Right cardiac atrium (tissue), 5 donors: ENCODE measurements around the gene TRIM65. TPM values are rescaled to one million over a fixed set of nuclear protein-coding genes. Genes with fewer than 3 reads are reported as not detected.

Source experiments
- ATAC-seq, 2 donors: fragments of 200-7000 bp; cut with Tn5 transposase; one replicate each; pipeline versions ENCODE4 v1.8.0 to v1.9.1; 2020; ENCODE audit warnings: moderate library complexity in 2 of 2, mild to moderate bottlenecking in 1 of 2
- DNase-seq, 3 donors: peaks; one replicate each; pipeline ENCODE4 v3.0.0-alpha.2; 2020
- H3K27ac ChIP-seq: one replicate; pipeline ENCODE4 v1.5.1; 2013; ENCODE audit warnings: mild to moderate bottlenecking, low read length, control low read depth, moderate library complexity
- H3K27me3 ChIP-seq: one replicate; pipeline ENCODE4 v1.6.1; 2013; ENCODE audit not compliant: control insufficient read depth, insufficient read depth
- H3K4me1 ChIP-seq: one replicate; pipeline ENCODE4 v1.6.1; 2013; ENCODE audit warnings: low read length; ENCODE audit not compliant: control insufficient read depth, insufficient read depth
- H3K4me3 ChIP-seq: one replicate; pipeline ENCODE4 v1.5.1; 2013; ENCODE audit warnings: low read length, control low read depth
- H3K9me3 ChIP-seq: one replicate; pipeline ENCODE4 v1.6.1; 2013; ENCODE audit warnings: low read length; ENCODE audit not compliant: control insufficient read depth
- WGBS: extraction: QIAGEN DNeasy Blood & Tissue Kit; methylation state at CpG from one replicate; pipeline ENCODE4 v1.1.7; 2013; 5-methylcytosine and 5-hydroxymethylcytosine counted together
- intact Hi-C, 4 donors: fragments of 100-400 bp; cut with DNase I; formaldehyde crosslinking; loops; one replicate each; pipeline versions ENCODE4 v1.11.0 to v1.14.0; 2022 to 2023
- polyA plus RNA-seq: library from polyadenylated mRNA; stranded (reverse); fragments of 200-250 nt; gene quantifications from one replicate; pipeline ENCODE4 v1.2.3, GENCODE V29; 2013
- total RNA-seq, 4 donors: library from RNA; stranded (reverse); fragmentation: NEBNext Ultra II Directional; extraction: Animal tissue kit (Norgen Biotek cat#: 25700); gene quantifications; one replicate each; pipeline ENCODE4 v1.2.1, GENCODE V29; 2021
- donor health status: healthy with polysubstance abuse.
- donor health status: DM: no; HTN: yes; CAD: no.
- donor health status: DM: no; HTN: no; CAD: no.
- donor health status: DM: no; HTN: yes; CAD: no; lungs with severe emphysema.
- donor health status: DM: yes; HTN: yes; CAD: no.

Gene TRIM65
- total and polyA plus RNA-seq, 5 donors: 5.7 to 10.7 (median 7.9) TPM

GRCh38 chr17:75842963-75843576 is 53.7 kb downstream of the TRIM65 start:
- DNase-seq: no peak
- Histone ChIP-seq H3K27me3 (no peaks in the 10 kb centered on the region), H3K27ac (no peak overlapping the region), H3K4me3 (peak overlapping the region; percentile 13), H3K4me1 (peaks cover 12% of the 10 kb centered on the region), H3K9me3 (no peaks in the 10 kb centered on the region)
- 84% methylated on average over 22 of the region's 22 CpGs for WGBS
- intact Hi-C loops: no loop called here
- no peak for ATAC-seq

GRCh38 chr17:75842411-75842810 is 54.3 kb downstream of the TRIM65 start:
- no peak for ATAC-seq
- Histone ChIP-seq H3K27ac (no peak overlapping the region), H3K4me3 (no peak overlapping the region), H3K4me1 (peaks cover 9% of the 10 kb centered on the region), H3K9me3 (no peaks in the 10 kb centered on the region), H3K27me3 (no peaks in the 10 kb centered on the region)
- intact Hi-C loops: no loop called here
- 85% methylated on average over 18 of the region's 18 CpGs for WGBS
- peak in 1 of 3 donors; percentile 71 for DNase-seq

- no peaks in the 10 kb centered on the region for H3K27me3 ChIP-seq
- no peak for ATAC-seq
- 68% methylated on average over 7 of the region's 7 CpGs for WGBS
- no peaks in the 10 kb centered on the region for H3K9me3 ChIP-seq
- H3K4me3 ChIP-seq: no peak overlapping the region
- intact Hi-C loops: no loop called here
- H3K27ac ChIP-seq: no peak overlapping the region
- peaks cover 7% of the 10 kb centered on the region for H3K4me1 ChIP-seq
- no peak for DNase-seq
These were observed 56.0 kb downstream of the TRIM65 start for GRCh38 chr17:75840799-75841164.

GRCh38 chr17:75839942-75840798 is 56.6 kb downstream of the TRIM65 start:
- Histone ChIP-seq H3K27me3 (no peaks in the 10 kb centered on the region), H3K4me3 (no peak overlapping the region), H3K9me3 (no peaks in the 10 kb centered on the region), H3K27ac (no peak overlapping the region), H3K4me1 (peaks cover 5% of the 10 kb centered on the region)
- 93% methylated on average over 36 of the region's 36 CpGs for WGBS
- no peak for ATAC-seq
- intact Hi-C loops: no loop called here
- peak in 1 of 3 donors; percentile 45 for DNase-seq

Other genes with a start within 250 kb of the TRIM65 start
- 10 to 100 TPM in 3 of 4 donors, 1 to 10 TPM in 1; 7.9 to 19.9 (median 14.8) TPM for gene RECQL5, start 229.8 kb downstream of the TRIM65 start, total RNA-seq
- 13.5 TPM for gene RECQL5, start 229.8 kb downstream of the TRIM65 start, polyA plus RNA-seq
- gene SAP30BP, start 229.6 kb downstream of the TRIM65 start, total RNA-seq: 10 to 100 TPM; 51.0 to 66.5 (median 56.3) TPM
- gene SAP30BP, start 229.6 kb downstream of the TRIM65 start, polyA plus RNA-seq: 58.5 TPM
- gene ITGB4, start 175.5 kb downstream of the TRIM65 start, total RNA-seq: 10 to 100 TPM; 19.9 to 29.7 (median 23.6) TPM
- gene ITGB4, start 175.5 kb downstream of the TRIM65 start, polyA plus RNA-seq: 12.7 TPM
- gene GALK1, start 131.8 kb downstream of the TRIM65 start, total RNA-seq: 10 to 100 TPM; 15.9 to 19.5 (median 17.3) TPM
- gene GALK1, start 131.8 kb downstream of the TRIM65 start, polyA plus RNA-seq: 22.6 TPM
- 10 to 100 TPM; 18.2 to 22.5 (median 19.9) TPM for gene UNK, start 112.1 kb downstream of the TRIM65 start, total RNA-seq
- 20.8 TPM for gene UNK, start 112.1 kb downstream of the TRIM65 start, polyA plus RNA-seq
- gene UNC13D, start 52.5 kb downstream of the TRIM65 start, total RNA-seq: 10 to 100 TPM; 12.6 to 30.4 (median 27.4) TPM
- gene UNC13D, start 52.5 kb downstream of the TRIM65 start, polyA plus RNA-seq: 18.8 TPM
- gene WBP2, start 41.6 kb downstream of the TRIM65 start, total RNA-seq: 100 to 1,000 TPM; 112 to 128 (median 118) TPM
- 109 TPM for gene WBP2, start 41.6 kb downstream of the TRIM65 start, polyA plus RNA-seq
- 10 to 100 TPM; 24.1 to 25.9 (median 25.3) TPM for gene TRIM47, start 18.4 kb downstream of the TRIM65 start, total RNA-seq
- 19.2 TPM for gene TRIM47, start 18.4 kb downstream of the TRIM65 start, polyA plus RNA-seq
- gene MRPL38, start 7.9 kb upstream of the TRIM65 start, total RNA-seq: 10 to 100 TPM; 64.1 to 94.2 (median 83.8) TPM
- 57.9 TPM for gene MRPL38, start 7.9 kb upstream of the TRIM65 start, polyA plus RNA-seq
- 1 to 10 TPM; 4.8 to 5.5 (median 5.1) TPM for gene FBF1, start 44.1 kb upstream of the TRIM65 start, total RNA-seq
- 5.0 TPM for gene FBF1, start 44.1 kb upstream of the TRIM65 start, polyA plus RNA-seq
- 10 to 100 TPM; 56.9 to 67.5 (median 62.3) TPM for gene ACOX1, start 82.2 kb upstream of the TRIM65 start, total RNA-seq
- 18.7 TPM for gene ACOX1, start 82.2 kb upstream of the TRIM65 start, polyA plus RNA-seq
- gene TEN1, start 82.3 kb upstream of the TRIM65 start, total RNA-seq: 10 to 100 TPM in 2 of 4 donors, 1 to 10 TPM in 2; 8.5 to 12.1 (median 9.9) TPM
- gene TEN1, start 82.3 kb upstream of the TRIM65 start, polyA plus RNA-seq: 22.5 TPM
- 1 to 10 TPM; 2.4 to 2.6 (median 2.5) TPM for gene CDK3, start 103.9 kb upstream of the TRIM65 start, total RNA-seq
- 2.9 TPM for gene CDK3, start 103.9 kb upstream of the TRIM65 start, polyA plus RNA-seq
- gene EVPL, start 130.4 kb upstream of the TRIM65 start, total RNA-seq: under 1 TPM in 3 of 4 donors, not detected in 1; 0.06 to 0.09 (median 0.09) TPM
- 0.02 TPM for gene EVPL, start 130.4 kb upstream of the TRIM65 start, polyA plus RNA-seq
- gene SRP68, start 175.6 kb upstream of the TRIM65 start, total RNA-seq: 10 to 100 TPM; 59.9 to 63.5 (median 61.5) TPM
- gene SRP68, start 175.6 kb upstream of the TRIM65 start, polyA plus RNA-seq: 34.6 TPM
- not detected for gene GALR2, start 177.8 kb upstream of the TRIM65 start, total RNA-seq
- gene GALR2, start 177.8 kb upstream of the TRIM65 start, polyA plus RNA-seq: not detected
- not detected for gene ZACN, start 182.2 kb upstream of the TRIM65 start, total RNA-seq
- 1.5 TPM for gene ZACN, start 182.2 kb upstream of the TRIM65 start, polyA plus RNA-seq
- gene EXOC7, start 206.8 kb upstream of the TRIM65 start, total RNA-seq: 10 to 100 TPM; 74.5 to 93.5 (median 84.8) TPM
- 40.4 TPM for gene EXOC7, start 206.8 kb upstream of the TRIM65 start, polyA plus RNA-seq
- gene FOXJ1, start 244.3 kb upstream of the TRIM65 start, total RNA-seq: not detected
- gene FOXJ1, start 244.3 kb upstream of the TRIM65 start, polyA plus RNA-seq: not detected